GM10266 (cell line): ENCODE data around the gene ZNF440.
"Not testable (repeated sequence)": the region's sequence is repeated elsewhere in the genome, so short reads cannot be mapped to it uniquely, and the experiment has no call there.

Experiments
- DNase-seq: peaks from one replicate; pipeline ENCODE4 v3.0.0; 2012; ENCODE audit errors: extremely low spot score
- CTCF ChIP-seq: IDR thresholded peaks from 2 replicates; pipeline ENCODE4 v1.5.1; 2012; ENCODE audit warnings: mild to moderate bottlenecking, low read depth; ENCODE audit not compliant: control insufficient read depth, insufficient read depth; ENCODE audit errors: missing control alignments

ZNF440 gene

GRCh38 chr19:11832253-11832912, 18.3 kb downstream of the ZNF440 start:
- no peak for TF ChIP-seq CTCF
- no peak for DNase-seq

- no peak for DNase-seq
- TF ChIP-seq CTCF = no peak
Observed at GRCh38 chr19:11833541-11833940, 19.5 kb downstream of the ZNF440 start.

GRCh38 chr19:11835626-11836066, 21.6 kb downstream of the ZNF440 start:
- not testable (repeated sequence) for DNase-seq

- DNase-seq = no peak
- TF ChIP-seq CTCF = no peak
Observed at GRCh38 chr19:11843722-11844121, 29.6 kb downstream of the ZNF440 start.

GRCh38 chr19:11847615-11848014, 33.5 kb downstream of the ZNF440 start:
- not testable (repeated sequence) for DNase-seq

- no peak for TF ChIP-seq CTCF
- DNase-seq = no peak
Observed at GRCh38 chr19:11848200-11848593, 34.1 kb downstream of the ZNF440 start.

GRCh38 chr19:11848594-11849469, 34.8 kb downstream of the ZNF440 start, which contains the start of gene ZNF439:
TSS of gene ZNF439 (plus strand) at chr19:11848726. CDS start at chr19:11848868, 142 bp downstream.
- TF ChIP-seq CTCF = no peak
- peak; percentile 87 for DNase-seq

GRCh38 chr19:11850289-11850688, 36.2 kb downstream of the ZNF440 start:
- not testable (repeated sequence) for DNase-seq
